Ascending aorta (tissue), 2 donors: ENCODE measurements around the gene MOB3A. TPM values are rescaled to one million over a fixed set of nuclear protein-coding genes. Genes with fewer than 3 reads are reported as not detected.
A peak's percentile ranks its signal among the peaks of the same experiment; 100 is the strongest.

Experiments
- DNase-seq, 2 donors: peaks; one replicate each; pipeline ENCODE4 v3.0.0-alpha.2; 2019; ENCODE audit warnings: low spot score in 2 of 2
- H3K27ac ChIP-seq, 2 donors: fragments of 200-600 bp; sonication (generic); one replicate each; pipeline ENCODE4 v1.5.1; 2016 to 2017; ENCODE audit warnings: mild to moderate bottlenecking in 1 of 2
- H3K27me3 ChIP-seq: fragments of 200-600 bp; sonication (generic); one replicate; pipeline ENCODE4 v1.5.1; 2017
- H3K36me3 ChIP-seq, 2 donors: fragments of 200-600 bp; sonication (generic); one replicate each; pipeline ENCODE4 v1.5.1; 2016
- H3K4me1 ChIP-seq, 2 donors: fragments of 200-600 bp; sonication (generic); one replicate each; pipeline ENCODE4 v1.5.1; 2016 to 2017; ENCODE audit warnings: mild to moderate bottlenecking in 1 of 2
- H3K4me3 ChIP-seq, 2 donors: fragments of 200-600 bp; sonication (generic); one replicate each; pipeline ENCODE4 v1.5.1; 2016 to 2017; ENCODE audit warnings: mild to moderate bottlenecking in 1 of 2
- H3K9me3 ChIP-seq, 2 donors: fragments of 200-600 bp; sonication (generic); one replicate each; pipeline ENCODE4 v1.5.1; 2016
- CTCF ChIP-seq, 3 experiments: fragments of 200-600 bp in 2 of 3; fragments of 450-650 bp in 1 of 3; sonication (generic) in 2 of 3; IDR thresholded peaks; one replicate each; pipeline ENCODE4 v1.5.1; 2016 to 2019; ENCODE audit warnings: antibody characterized with exemption in 3 of 3, mild to moderate bottlenecking in 1 of 3, moderate library complexity in 1 of 3
- intact Hi-C: fragments of 100-400 bp; cut with DNase I; formaldehyde crosslinking; loops from one replicate; pipeline ENCODE4 v1.15.1; 2023
- total RNA-seq: library from RNA; depleted of rRNA; stranded (reverse); fragments of >200 nt; gene quantifications from one replicate; pipeline ENCODE4 v1.1.0, GENCODE V29; 2016

Gene MOB3A
- total RNA-seq, 1 donor from 2014 or later, result 44.4 TPM

GRCh38 chr19:2062389-2062729, 33.8 kb downstream of the MOB3A start:
- H3K9me3 ChIP-seq, result no peaks in the 10 kb centered on the region
- H3K4me1 ChIP-seq, result peaks cover 12 to 33% of the 10 kb centered on the region in 2 donors
- DNase-seq, result no peak
- TF ChIP-seq CTCF (IDR thresholded peaks at IDR 0.05), result no peak
- no peaks in the 10 kb centered on the region for H3K36me3 ChIP-seq
- peak overlapping the region in 1 of 2 donors; percentile 70 for H3K4me3 ChIP-seq
- no peak overlapping the region for H3K27ac ChIP-seq
- intact Hi-C loops, result no loop called here
- no peaks in the 10 kb centered on the region for H3K27me3 ChIP-seq

- H3K9me3 ChIP-seq, result no peaks in the 10 kb centered on the region
- H3K27me3 ChIP-seq, result no peaks in the 10 kb centered on the region
- H3K27ac ChIP-seq, result peak overlapping the region; percentile 98 to 99
- peak overlapping the region; percentile 70 to 85 for H3K4me3 ChIP-seq
- peaks cover 12 to 36% of the 10 kb centered on the region in 2 donors for H3K4me1 ChIP-seq
- no peak for TF ChIP-seq CTCF (IDR thresholded peaks at IDR 0.05)
- intact Hi-C loops, result loop anchor here (1.0 to 2.0 kb wide), 4 partner anchors 10 to 35 kb away; partner anchors contain the start of genes IZUMO4, MKNK2 and MOB3A
- peak; percentile 97 to 99 for DNase-seq
- H3K36me3 ChIP-seq, result no peaks in the 10 kb centered on the region
Measured at GRCh38 chr19:2061495-2062388, 34.4 kb downstream of the MOB3A start.

GRCh38 chr19:2060884-2061494, 35.1 kb downstream of the MOB3A start:
- no peak for TF ChIP-seq CTCF (IDR thresholded peaks at IDR 0.05)
- Histone ChIP-seq H3K36me3 (no peaks in the 10 kb centered on the region), H3K4me1 (peaks cover 16 to 44% of the 10 kb centered on the region in 2 donors), H3K27ac (peak overlapping the region; percentile 98 to 99), H3K27me3 (no peaks in the 10 kb centered on the region), H3K9me3 (no peaks in the 10 kb centered on the region), H3K4me3 (peak overlapping the region; percentile 70 to 85)
- intact Hi-C loops, result loop anchor here (1.0 to 2.0 kb wide), 4 partner anchors 10 to 36 kb away; partner anchors contain the start of genes IZUMO4, MKNK2 and MOB3A
- DNase-seq, result peak in 1 of 2 donors; percentile 80

GRCh38 chr19:2059422-2060201, 36.5 kb downstream of the MOB3A start:
- Histone ChIP-seq H3K27ac (peak overlapping the region; percentile 98 to 99), H3K27me3 (no peaks in the 10 kb centered on the region), H3K9me3 (no peaks in the 10 kb centered on the region), H3K4me1 (peaks cover 22 to 49% of the 10 kb centered on the region in 2 donors), H3K4me3 (peak overlapping the region; percentile 70 to 85), H3K36me3 (no peaks in the 10 kb centered on the region)
- TF ChIP-seq CTCF (IDR thresholded peaks at IDR 0.05), result no peak
- peak; percentile 39 to 88 for DNase-seq
- intact Hi-C loops, result loop anchor here (2.0 kb wide), 1 partner anchor 37 kb away; the partner anchor contains the start of genes IZUMO4 and MOB3A
